SH-SY5Y (cell line): ENCODE measurements around the gene MMP7.

Source experiments
- GATA2 ChIP-seq: IDR thresholded peaks from 2 replicates; pipeline ENCODE4 v1.6.1; 2011; ENCODE audit warnings: mild to moderate bottlenecking, low read depth, low read length
- GATA3 ChIP-seq: IDR thresholded peaks from 2 replicates; pipeline ENCODE4 v1.6.1; 2011; ENCODE audit warnings: low read depth, mild to moderate bottlenecking, low read length, moderate library complexity

DNA sequence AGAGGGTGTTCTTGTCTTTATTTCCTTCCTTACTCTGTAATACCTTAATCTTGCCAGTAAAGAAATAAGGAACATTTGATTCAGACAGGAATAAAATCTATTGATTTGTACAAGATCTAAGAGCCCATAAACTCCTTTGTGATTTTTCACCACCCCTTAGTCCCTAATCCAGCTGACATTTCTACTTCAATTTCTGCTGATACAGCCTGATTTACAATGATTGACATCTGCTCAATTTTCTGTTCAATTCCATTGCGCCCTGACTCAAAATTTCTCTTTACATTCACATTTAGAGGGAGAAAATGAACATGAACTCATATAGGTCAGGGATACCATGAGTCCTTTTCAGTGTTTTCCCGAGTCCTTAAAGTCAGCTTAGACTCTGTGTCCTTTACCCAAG, 50.8 kb downstream of the MMP7 start:
- TF ChIP-seq GATA2: no peak
- no peak for TF ChIP-seq GATA3
